PFSK-1 (cell line): ENCODE results near the gene HNF4A.

Experiments used
- FOXP2 ChIP-seq: optimal IDR thresholded peaks from 2 replicates; pipeline ENCODE3; 2011; ENCODE audit warnings: borderline replicate concordance, control low read depth, inconsistent platforms; ENCODE audit not compliant: insufficient read depth; ENCODE audit errors: extremely low read length, extremely low read depth
- POLR2AphosphoS5 ChIP-seq: IDR thresholded peaks from 2 replicates; pipeline ENCODE4 v1.6.1; 2012; ENCODE audit warnings: low read depth, mild to moderate bottlenecking, control low read depth, low read length, moderate library complexity
- REST ChIP-seq, 2 experiments: IDR thresholded peaks; 2 replicates each; pipeline versions ENCODE4 v1.6.1 to v1.8.0; 2011 to 2012; ENCODE audit warnings: low read depth in 2 of 2, low read length in 2 of 2, control low read depth in 1 of 2, inconsistent platforms in 1 of 2, mild to moderate bottlenecking in 1 of 2, moderate library complexity in 1 of 2; ENCODE audit not compliant: insufficient read depth in 1 of 2
- SIN3A ChIP-seq: IDR thresholded peaks from 2 replicates; pipeline ENCODE4 v1.6.1; 2012; ENCODE audit warnings: mild to moderate bottlenecking, low read length, moderate library complexity, borderline replicate concordance; ENCODE audit not compliant: insufficient read depth
- TAF1 ChIP-seq: IDR thresholded peaks from 2 replicates; pipeline ENCODE4 v1.6.1; 2012; ENCODE audit warnings: low read length, control low read depth, borderline replicate concordance; ENCODE audit not compliant: insufficient read depth

The HNF4A gene

GRCh38 chr20:44405785-44406571, 50.5 kb downstream of the HNF4A start:
- TF ChIP-seq SIN3A (no peak), TAF1 (no peak), POLR2AphosphoS5 (no peak), REST (IDR thresholded peaks at IDR 0.05; ENCODE audit: insufficient read depth in 1 of 2, low read depth in 2 of 2, low read length in 2 of 2) (no peak), FOXP2 (no peak)

GRCh38 chr20:44406572-44407137, 51.2 kb downstream of the HNF4A start:
- TF ChIP-seq REST (IDR thresholded peaks at IDR 0.05; ENCODE audit: insufficient read depth in 1 of 2, low read depth in 2 of 2, low read length in 2 of 2) (no peak), SIN3A (no peak), FOXP2 (no peak), TAF1 (no peak), POLR2AphosphoS5 (no peak)

GRCh38 chr20:44407402-44408184, 52.1 kb downstream of the HNF4A start:
- TF ChIP-seq TAF1 (no peak), FOXP2 (no peak), POLR2AphosphoS5 (no peak), SIN3A (no peak), REST (IDR thresholded peaks at IDR 0.05; ENCODE audit: insufficient read depth in 1 of 2, low read depth in 2 of 2, low read length in 2 of 2) (no peak)

GRCh38 chr20:44409132-44409600, 53.7 kb downstream of the HNF4A start:
- TF ChIP-seq POLR2AphosphoS5: no peak

GRCh38 chr20:44410583-44411019, 55.1 kb downstream of the HNF4A start:
- TF ChIP-seq TAF1: no peak
- no peak for TF ChIP-seq FOXP2
- no peak for TF ChIP-seq POLR2AphosphoS5
- no peak for TF ChIP-seq REST (IDR thresholded peaks at IDR 0.05; ENCODE audit: insufficient read depth in 1 of 2, low read depth in 2 of 2, low read length in 2 of 2)
- TF ChIP-seq SIN3A: no peak
